Medulla oblongata (tissue), 1 donor: ENCODE results near the gene GRB14.
"Not testable (repeated sequence)": the region's sequence is repeated elsewhere in the genome, so short reads cannot be mapped to it uniquely, and the experiment has no call there.

ENCODE experiments used
- DNase-seq: peaks from one replicate; pipeline ENCODE4 v3.0.0-alpha.2; 2015; ENCODE audit errors: extremely low spot score

The GRB14 gene

GRCh38 chr2:164558450-164558849, 62.8 kb downstream of the GRB14 start:
- DNase-seq, result no peak

- DNase-seq, result no peak
These were observed 66.8 kb downstream of the GRB14 start for GRCh38 chr2:164554487-164554886.

- no peak for DNase-seq
These were observed 69.8 kb downstream of the GRB14 start for GRCh38 chr2:164551519-164551918.

- not testable (repeated sequence) for DNase-seq
These were observed 71.6 kb downstream of the GRB14 start for GRCh38 chr2:164549705-164550104.

- DNase-seq, result no peak
These were observed 75.8 kb downstream of the GRB14 start for GRCh38 chr2:164545484-164545883.

GRCh38 chr2:164542581-164543021, 78.7 kb downstream of the GRB14 start:
- no peak for DNase-seq

- peak; percentile 46 for DNase-seq
These were observed 82.9 kb downstream of the GRB14 start for GRCh38 chr2:164538240-164538866.

GRCh38 chr2:164535280-164536025, 85.8 kb downstream of the GRB14 start:
- no peak for DNase-seq

- no peak for DNase-seq
These were observed 90.8 kb downstream of the GRB14 start for GRCh38 chr2:164530464-164530863.

GRCh38 chr2:164523726-164524125, 97.6 kb downstream of the GRB14 start:
- no peak for DNase-seq

- no peak for DNase-seq
These were observed 98.3 kb downstream of the GRB14 start for GRCh38 chr2:164523009-164523408.

GRCh38 chr2:164522561-164522981, 98.7 kb downstream of the GRB14 start:
- no peak for DNase-seq

- DNase-seq, result no peak
These were observed 105.5 kb downstream of the GRB14 start for GRCh38 chr2:164515734-164516133.

GRCh38 chr2:164515030-164515429, 106.3 kb downstream of the GRB14 start:
- no peak for DNase-seq

- DNase-seq, result no peak
These were observed 106.8 kb downstream of the GRB14 start for GRCh38 chr2:164514491-164514890.

GRCh38 chr2:164512871-164513270, 108.4 kb downstream of the GRB14 start:
- DNase-seq, result no peak

GRCh38 chr2:164511738-164512137, 109.5 kb downstream of the GRB14 start:
- no peak for DNase-seq

GRCh38 chr2:164510895-164511294, 110.4 kb downstream of the GRB14 start:
- DNase-seq, result no peak

GRCh38 chr2:164509137-164509877, 112.0 kb downstream of the GRB14 start:
- no peak for DNase-seq

GRCh38 chr2:164504253-164504652, 117.0 kb downstream of the GRB14 start:
- DNase-seq, result no peak

- no peak for DNase-seq
These were observed 122.4 kb downstream of the GRB14 start for GRCh38 chr2:164498836-164499235.

GRCh38 chr2:164496881-164497280, 124.4 kb downstream of the GRB14 start:
- DNase-seq, result peak; percentile 15

- no peak for DNase-seq
These were observed 124.9 kb downstream of the GRB14 start for GRCh38 chr2:164496421-164496820.
